Measurements from ENCODE around the gene ZDHHC14.
A peak's percentile ranks its signal among the peaks of the same experiment; 100 is the strongest.

ZDHHC14 gene

DNA sequence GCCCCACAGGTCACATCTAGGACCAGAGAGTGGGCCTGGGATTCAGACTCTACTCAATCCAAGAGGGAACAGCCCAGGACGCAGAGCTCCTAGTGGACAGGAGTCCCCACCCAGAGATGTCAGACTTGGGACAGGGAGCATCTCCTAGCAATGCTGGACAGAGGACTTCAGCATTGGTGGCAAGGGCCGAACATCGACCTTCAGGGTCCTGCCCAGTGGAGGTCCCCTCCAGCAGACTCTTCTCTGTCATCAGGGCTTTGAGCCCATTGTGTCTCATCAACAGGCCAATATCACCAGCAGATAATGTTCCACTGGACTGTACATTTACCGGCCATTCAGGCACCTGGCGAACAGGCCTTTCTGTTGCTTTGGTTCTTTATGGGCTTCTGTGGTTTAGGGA is 282.3 kb downstream of the ZDHHC14 start:
- no peak for DNase-seq (ENCODE audit: low read depth, low spot score)

DNA sequence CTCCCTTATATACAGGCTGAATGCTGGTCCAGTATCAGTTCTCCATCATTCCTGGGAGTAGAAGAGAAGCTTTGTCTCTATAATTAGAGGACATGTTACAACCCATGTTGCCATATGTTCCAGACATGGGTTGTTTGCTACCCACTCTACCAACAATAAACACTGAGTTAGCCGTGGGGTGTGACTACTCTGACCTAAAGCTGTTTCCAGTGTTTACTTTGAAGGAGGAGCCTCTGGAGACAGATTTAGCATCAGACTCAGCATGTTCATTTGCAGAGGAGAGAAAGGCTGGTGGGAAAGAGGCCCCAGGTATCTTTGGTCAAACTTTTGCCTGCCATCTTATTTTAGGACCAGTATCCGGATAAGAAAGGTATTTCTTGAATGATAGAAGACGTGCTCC is 284.2 kb downstream of the ZDHHC14 start:
- DNase-seq (ENCODE audit: low read depth, low spot score): no peak

DNA sequence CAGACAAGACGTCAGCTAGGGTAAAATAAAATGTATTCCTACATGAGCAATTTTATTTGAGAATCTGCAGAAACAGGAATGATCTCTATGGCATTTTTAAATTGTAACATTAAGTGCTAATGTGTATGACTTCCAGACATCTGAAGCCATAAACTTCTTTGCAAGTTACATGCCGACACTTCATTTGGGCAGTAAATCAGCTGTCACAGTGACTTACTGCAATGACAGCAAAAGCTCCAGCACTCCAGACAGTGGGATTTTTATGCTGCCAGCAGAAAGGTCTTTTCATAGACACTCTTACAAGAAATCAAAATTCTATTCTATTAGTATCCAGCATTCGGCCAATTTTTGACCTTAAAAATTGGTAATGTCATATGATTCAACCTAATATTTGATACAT is 285.7 kb downstream of the ZDHHC14 start:
- no peak for DNase-seq (ENCODE audit: low read depth, low spot score)

DNA sequence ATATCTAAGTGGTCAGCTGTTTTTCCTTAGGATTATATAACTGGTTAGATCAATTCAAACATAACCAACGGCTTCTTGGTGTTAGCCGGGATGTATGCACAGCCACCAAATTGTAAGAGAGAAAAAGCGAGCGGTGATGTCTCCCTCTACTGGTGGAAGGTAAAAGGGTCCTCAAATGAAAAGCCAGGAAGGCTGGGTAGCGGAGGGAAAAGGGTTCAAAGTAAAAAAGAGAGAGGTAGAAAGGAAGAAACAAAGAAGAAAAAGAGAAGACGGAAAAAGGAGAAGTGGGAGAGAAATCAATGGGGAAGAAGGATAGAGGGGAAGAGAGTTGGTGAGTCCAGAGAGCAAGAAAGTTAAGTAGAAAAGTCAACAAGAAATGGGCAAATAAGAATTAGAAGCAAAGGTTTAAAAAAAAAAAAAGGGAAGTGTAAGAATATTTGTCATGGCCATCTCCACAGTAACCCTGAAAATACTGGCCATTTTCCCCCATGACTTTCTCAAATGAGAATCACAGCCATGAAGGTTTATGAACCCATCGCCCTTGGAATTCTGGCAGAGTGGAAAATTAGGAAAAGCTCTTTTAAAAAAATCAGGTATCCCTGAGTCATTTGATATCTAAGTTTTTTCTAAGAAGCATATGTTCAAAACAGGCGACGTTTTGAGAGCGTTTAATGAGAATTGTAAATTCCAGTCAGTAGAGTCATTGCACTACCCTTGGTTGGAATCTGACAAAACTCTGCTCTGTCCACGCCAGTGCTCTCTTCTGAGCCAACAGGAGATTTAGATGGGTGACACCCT is 286.4 kb downstream of the ZDHHC14 start:
- peak; percentile 84 for DNase-seq (ENCODE audit: low read depth, low spot score)

DNA sequence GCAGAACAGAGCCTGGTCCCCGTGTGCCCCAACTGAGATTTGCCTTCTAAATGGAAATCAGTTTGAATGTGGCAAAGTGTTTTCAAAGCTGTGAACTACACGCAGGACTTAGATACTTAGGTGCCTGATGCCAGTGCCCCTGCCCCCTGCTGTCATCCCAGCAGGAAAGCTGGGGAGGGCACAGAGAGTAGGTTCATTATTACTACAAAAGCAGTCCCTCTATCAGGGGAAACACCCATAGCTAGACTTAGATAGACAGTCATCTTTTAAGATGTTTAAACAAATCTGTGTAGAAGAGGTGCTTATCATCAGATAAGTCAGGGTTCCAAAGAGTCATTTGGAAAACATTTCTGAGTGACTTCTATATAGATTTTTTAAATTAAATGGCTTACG is 287.0 kb downstream of the ZDHHC14 start:
- DNase-seq (ENCODE audit: low read depth, low spot score): no peak

DNA sequence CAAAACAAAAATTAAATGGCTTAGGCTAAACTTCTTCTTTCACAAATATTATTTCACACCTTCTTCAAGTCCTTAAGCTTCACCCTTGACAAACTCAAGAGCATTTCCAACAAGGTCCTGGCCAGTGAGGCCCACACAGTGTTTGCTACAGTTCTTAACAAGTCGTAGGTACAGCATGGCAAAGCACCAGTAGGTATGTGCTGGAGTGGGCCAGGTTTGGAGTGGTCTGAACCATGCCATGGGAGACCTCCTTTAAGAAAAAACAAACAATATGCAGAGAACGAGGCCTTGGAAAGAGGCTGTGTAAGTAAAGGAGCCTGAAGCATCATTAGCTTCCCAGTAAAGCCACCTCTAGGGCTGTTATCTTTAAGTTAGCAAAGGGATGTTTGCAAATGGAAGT is 287.7 kb downstream of the ZDHHC14 start:
- DNase-seq (ENCODE audit: low read depth, low spot score): no peak

DNA sequence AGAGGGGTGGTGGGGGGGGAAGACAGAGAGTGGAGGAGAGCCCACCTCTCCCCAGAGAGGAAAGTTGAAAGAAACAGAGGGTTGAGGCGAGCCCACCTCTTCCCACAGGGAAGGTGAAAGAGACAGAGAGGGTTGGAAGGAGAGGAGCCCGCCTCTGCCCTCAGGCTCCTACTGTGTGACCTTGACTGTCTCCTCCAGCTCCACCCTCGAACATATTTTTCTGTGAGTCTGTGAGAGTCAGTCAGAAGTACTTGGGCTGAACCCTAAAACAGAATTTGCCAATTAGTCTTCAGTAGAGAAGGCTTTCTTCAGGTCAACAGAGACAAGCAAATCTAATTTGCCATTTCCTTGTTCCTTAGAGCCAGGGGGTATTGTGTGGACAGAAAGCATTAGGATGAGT is 288.3 kb downstream of the ZDHHC14 start:
- no peak for DNase-seq (ENCODE audit: low read depth, low spot score)

DNA sequence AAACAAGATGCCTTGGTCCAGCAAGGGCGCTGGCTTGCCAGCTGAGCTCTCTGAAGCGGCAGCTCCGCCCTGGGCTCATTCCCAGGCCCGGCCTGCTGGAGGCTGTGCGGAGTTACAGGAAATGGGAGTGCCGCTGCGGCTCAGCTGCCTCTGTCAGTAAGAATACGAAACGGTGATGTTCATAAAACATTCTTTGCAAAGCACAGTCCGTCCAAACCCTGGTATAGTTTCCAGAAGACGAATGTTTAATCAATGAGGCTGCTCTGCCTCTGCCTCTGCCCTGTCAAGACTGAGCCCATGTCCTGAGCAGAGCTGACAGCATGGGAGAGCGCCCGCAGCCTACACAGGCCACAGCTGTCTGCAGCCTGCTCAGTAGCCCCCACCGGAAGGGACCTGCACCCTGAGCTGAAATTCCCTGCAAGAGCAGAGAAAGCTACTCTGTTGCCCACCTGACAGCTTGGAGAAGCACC is 288.8 kb downstream of the ZDHHC14 start:
- DNase-seq (ENCODE audit: low read depth, low spot score): peak; percentile 84

DNA sequence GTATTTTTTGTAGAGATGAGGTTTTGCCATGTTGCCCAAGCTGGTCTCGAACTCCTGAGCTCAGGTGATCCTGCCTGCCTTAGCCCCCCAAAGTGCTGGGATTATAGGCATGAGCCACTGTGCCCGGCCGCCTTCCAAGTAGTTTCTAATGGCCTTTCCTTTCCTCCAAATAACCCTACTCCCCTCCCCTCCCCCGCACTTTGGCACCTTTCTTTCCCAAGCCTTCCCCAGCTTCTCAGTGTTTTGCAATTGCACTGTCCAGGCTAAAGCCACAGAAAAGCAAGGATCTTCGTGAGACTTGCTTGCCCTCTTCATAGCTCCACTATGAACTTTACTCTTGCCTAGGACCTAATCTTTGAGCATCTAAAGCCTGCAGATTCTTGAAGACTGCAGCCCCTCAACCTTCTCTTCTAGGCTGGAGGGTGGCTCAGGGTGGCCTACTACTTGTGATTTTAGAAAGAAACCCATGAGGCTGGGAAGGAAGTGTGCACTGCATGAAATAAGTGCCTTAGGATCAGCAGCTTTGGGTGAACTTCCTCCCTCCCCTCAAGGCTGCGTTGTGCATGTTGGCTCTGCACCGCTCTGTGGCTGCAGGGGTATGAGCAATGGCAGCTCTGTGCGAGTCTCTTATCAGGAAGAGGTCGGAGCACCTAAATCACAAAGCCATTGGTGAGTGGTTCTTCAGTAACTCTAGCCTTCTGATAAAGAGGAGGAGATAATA is 289.6 kb downstream of the ZDHHC14 start:
- no peak for DNase-seq (ENCODE audit: low read depth, low spot score)

DNA sequence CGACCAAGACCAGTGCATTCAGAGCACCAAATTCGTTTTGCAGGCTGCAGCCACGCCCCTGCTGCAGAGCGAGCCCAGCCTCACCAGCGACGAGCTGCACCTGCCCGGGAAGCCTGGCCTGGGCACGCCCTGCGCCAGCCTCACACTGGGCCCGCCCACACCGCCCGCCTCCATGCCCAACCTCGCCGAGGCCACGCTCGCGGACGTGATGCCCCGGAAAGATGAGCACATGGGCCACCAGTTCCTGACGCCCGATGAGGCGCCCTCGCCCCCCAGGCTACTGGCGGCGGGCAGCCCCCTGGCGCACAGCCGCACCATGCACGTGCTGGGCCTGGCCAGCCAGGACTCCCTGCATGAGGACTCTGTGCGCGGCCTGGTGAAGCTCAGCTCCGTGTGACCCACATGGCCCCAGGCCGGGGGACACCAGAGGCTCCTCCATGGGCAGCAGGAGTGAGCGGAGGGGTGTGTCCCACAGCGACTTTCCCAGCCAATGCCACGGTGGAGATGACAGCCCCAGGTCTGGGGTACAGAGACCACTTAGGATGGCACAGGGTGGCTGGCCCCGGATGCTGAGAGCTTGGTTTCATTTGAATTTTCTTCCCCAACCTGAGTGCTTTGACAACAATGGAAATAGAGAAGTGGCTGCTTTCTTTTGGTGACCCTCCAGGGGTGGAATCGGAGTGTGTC is 291.9 kb downstream of the ZDHHC14 start:
- no peak for DNase-seq (ENCODE audit: low read depth, low spot score)

DNA sequence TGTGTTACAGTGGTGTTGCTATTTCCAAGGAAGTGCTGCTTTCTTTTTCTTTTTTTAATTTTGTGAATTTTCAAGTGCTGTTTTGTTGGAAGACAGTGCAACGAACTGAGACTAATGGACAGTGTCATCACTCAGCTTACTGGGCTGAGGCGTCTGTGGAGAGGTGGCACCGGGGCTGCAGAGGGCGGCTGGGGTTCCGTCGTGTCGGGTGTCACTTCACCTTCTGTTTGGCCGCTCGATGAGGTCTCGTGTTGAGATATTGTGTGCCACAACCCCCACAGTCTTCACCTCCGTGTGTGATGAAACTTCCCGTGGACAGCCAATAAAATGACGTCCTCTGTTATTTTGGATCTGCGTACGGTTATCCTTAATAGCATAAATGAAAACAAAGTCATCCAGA is 292.6 kb downstream of the ZDHHC14 start:
- DNase-seq (ENCODE audit: low read depth, low spot score): no peak

DNA sequence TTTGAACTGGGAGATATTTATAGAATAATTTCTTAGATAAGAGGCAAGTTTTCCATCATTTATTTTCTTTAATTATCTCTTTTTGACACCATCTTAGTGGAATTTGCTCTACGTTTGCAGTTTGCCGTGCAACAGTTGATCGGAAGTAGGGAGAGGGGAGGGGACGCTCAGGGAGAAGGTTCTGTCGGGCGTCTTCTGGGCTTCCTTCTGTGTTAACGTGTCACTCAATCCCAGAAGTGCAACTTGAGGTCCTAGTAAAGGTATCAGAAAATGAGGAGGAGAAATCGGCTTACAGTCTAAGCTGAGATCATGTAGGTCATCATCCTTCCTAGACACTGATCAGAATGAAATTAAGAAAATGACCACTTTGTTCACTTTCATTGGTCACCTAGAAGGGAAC is 293.1 kb downstream of the ZDHHC14 start:
- no peak for DNase-seq (ENCODE audit: low read depth, low spot score)

DNA sequence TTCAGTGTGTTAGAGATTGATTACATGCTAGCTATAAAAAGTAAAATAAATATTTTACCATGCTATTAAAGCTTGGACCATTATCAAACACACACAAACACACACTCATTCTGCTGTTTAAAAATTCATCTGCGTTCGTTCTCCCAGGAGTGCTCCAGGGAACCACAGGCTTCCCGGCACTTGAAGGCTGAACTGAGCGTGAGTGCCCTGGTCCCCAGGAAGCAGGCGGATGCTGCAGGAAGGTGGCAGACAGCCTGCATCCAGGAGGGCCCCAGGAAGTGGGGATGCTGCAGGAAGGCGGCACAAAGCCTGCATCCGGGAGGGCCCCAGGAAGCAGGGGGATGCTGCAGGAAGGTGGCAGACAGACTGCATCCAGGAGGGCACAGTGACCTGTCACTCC is 294.8 kb downstream of the ZDHHC14 start:
- DNase-seq (ENCODE audit: low read depth, low spot score): no peak

DNA sequence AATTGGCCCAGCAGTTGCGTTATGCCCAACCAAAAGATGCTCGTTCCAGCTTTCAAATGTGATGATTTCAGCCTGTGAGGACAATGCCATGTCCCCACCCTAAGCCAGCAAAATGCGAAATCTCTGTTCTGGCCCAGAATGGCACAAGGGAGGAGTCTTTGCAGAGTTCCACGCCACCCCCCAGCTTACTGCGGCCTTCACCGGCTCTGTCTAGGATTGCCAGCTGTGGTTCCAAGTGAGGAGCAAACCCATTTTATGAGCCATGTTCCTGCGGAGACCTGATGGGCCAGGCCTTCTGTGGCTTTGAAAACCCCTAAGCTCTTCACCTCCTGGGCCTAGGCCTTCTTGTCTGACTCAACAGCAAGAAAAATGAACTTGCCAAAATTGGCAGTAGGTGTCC is 295.3 kb downstream of the ZDHHC14 start:
- DNase-seq (ENCODE audit: low read depth, low spot score): no peak

DNA sequence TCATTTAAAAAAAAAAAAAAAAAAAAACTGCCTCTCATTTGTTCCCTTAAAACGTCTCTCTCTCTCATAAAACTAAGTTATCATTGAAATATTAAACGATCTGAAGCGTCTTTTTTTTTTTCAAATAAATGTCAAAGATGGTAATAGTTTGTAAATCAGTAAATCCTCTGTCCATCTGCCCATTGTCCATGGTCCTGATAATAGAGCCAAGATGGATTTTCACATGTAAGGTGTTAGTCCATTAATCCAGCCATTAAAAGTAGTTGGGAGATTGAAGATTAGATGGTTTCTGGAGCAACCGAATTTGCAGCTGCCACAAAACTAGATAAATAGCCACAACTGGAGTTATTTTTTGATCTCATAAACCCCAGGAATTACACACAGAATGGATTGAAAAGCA is 296.2 kb downstream of the ZDHHC14 start:
- no peak for DNase-seq (ENCODE audit: low read depth, low spot score)

DNA sequence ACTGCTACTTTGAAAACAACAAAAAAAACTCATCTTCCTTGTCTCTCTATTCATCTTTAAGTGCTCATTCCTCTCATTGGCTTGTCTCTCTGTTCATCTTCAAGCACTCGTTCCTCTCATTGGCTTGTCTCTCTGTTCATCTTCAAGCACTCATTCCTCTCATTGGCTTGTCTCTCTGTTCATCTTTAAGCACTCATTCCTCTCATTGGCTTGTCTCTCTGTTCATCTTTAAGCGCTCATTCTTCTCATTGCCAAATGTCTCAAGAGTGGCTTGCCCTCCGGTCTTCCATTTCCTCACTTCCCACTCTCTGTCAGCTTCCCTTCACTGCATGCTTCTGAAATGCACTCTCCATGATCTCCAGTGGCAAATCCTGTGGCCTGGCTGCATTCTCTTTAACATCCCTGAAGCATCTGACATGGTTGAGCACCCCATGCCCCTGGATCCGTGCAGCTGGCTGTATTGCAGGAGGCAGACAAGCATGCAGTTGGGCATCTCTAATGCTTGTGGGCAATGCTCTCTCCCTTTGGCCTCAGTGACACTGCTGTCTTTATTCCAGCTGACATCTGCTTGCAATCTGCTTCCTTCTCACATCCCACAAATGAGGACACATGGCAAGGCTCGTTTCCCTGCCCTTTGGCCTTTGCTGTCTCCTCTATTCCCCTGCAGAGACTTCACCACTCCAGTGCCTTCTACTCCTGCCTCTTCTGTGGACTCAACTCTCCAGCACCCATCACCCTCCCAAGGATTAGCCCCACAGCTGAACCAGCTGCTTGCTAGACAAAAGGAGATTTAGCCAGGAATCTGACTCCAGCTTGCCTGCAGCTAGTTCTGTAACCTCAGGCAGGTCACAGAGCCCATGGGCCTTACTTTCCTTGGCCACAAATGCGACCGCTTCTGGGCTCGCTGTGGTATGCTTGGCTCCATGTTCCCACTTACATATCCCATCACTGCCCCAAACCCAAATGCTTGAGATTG is 298.9 kb downstream of the ZDHHC14 start:
- no peak for DNase-seq (ENCODE audit: low read depth, low spot score)

DNA sequence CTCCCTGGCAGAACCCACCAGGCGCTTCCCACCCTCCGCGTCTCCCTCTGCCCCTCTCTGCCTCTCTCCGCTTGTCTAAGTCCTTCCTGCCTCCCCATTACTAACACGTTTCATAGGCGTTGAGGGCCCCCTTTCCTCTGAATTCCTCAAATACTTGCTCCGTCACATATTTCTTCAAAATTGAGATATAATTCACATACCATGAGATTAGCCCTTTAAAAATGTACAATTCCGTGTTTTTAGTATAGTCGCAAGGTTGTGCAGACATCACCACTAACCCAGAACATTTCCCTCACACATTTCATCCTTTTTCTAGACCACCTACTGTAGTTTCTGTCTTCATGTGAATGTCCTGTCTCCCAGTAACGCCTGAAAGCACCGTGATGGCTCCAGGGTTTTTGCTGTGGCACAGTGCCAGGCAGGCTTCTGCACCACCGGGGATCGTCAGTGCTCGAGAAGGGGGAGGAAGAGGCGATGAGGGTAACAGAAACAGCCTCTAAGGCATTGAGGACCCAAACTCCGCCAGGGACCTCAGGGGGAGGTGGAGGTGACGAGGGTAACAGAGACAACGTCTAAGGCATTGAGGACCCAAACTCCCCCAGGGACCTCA is 300.2 kb downstream of the ZDHHC14 start:
- DNase-seq (ENCODE audit: low read depth, low spot score): no peak

DNA sequence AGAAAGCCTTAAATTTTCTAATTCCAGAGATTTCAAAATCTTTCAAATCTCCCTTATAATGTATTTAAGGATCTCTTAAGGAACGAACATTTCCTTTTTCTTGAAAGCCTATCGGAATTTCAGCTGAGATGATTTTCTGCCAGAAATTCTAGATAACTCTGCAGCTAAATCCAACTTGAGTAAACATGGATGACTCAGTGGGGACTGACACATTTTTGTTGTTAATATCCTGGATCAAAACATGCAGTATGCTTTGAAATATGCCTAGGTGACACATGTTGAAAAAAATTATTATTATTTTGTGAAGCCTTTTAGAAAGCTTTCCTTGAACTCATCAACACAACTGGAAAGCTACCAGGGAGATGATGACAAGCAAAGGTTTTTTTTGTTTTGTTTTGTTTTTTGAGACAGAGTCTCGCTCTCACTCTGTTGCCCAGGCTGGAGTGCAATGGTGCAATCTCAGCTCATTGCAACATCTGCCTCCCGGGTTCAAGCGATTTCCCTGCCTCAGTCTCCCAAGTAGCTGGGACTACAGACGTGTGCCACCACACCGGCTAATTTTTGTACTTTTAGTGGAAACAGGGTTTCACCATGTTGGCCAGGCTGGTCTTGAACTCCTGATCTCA is 302.0 kb downstream of the ZDHHC14 start:
- peak; percentile 22 for DNase-seq (ENCODE audit: low read depth, low spot score)

DNA sequence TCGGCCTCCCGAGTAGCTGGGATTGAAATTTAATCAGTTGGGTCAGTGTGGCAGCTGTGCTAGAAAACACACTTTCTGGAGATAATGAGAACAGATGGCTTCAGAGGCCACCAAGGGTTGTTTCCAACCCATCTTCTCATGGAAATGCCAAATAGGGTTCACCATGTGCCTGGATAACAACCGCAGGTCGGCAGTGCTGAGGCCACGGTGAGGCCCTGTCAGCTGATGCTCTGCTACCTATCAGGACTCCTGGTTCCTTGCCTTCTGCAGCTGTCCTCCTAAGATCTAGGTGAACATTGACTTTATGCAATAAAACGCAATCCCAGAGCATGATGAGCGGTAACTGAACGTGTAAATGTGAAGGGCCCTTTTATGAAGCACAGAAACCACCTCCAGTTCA is 302.7 kb downstream of the ZDHHC14 start:
- DNase-seq (ENCODE audit: low read depth, low spot score): no peak

DNA sequence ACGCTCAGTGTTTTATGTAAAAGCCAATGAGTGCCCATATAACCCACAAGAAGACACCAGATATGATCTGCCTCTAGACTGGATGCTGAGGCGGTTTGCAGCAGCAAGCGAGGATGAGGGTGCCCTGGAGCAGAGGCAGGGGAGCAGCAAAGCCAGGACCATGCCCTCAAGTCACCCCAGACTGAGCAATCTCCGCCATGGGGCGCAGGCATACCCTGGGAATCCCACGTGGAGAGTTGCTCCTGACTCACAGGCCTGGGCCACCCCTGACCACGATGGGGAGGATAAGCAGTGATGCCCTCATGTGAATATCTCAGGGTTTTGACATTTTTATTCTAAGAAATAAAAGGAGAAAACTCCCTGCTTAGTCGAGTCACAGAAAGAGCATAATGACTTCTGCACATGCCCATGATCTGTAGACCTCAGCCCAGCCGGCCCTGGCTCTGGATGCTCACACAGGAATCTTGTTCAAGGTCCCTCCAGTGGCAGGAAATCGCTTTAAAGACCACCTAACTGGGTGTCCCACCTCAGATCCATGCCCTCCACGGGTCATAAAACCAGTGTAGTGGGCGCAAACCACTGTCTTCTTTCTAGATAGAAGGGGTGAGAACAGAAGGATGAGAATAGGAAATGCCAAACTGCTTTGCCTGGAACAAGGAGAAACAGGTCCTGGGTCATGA is 303.8 kb downstream of the ZDHHC14 start:
- DNase-seq (ENCODE audit: low read depth, low spot score): no peak

Measured in astrocyte of the hippocampus (primary cell).